MM.1S (cell line): ENCODE measurements around the gene SLX9.

Experiments
- DNase-seq: peaks from one replicate; pipeline ENCODE4 v3.0.0-alpha.2; 2015
- H2AFZ ChIP-seq: fragments of 300-600 bp; sonication (generic); 2 replicates; pipeline ENCODE4 v1.6.0; 2016; ENCODE audit warnings: antibody characterized with exemption, low read length
- H3F3A ChIP-seq: fragments of 300-600 bp; sonication (generic); 2 replicates; pipeline ENCODE4 v1.6.1; 2016; ENCODE audit warnings: mild to moderate bottlenecking, antibody characterized with exemption, low read length, moderate library complexity, mixed read lengths; ENCODE audit not compliant: insufficient read depth
- H3K27ac ChIP-seq: fragments of 300-600 bp; sonication (generic); 2 replicates; pipeline ENCODE4 v1.5.1; 2016; ENCODE audit warnings: mild to moderate bottlenecking, low read length
- H3K27me3 ChIP-seq: fragments of 300-600 bp; sonication (generic); replicated peaks from 2 replicates; pipeline ENCODE4 v1.6.0; 2016; ENCODE audit warnings: low read length; ENCODE audit not compliant: insufficient read depth
- H3K36me3 ChIP-seq: fragments of 300-600 bp; sonication (generic); replicated peaks from 2 replicates; pipeline ENCODE4 v1.6.1; 2016; ENCODE audit warnings: mild to moderate bottlenecking, low read length, mixed read lengths; ENCODE audit not compliant: insufficient read depth
- H3K4me1 ChIP-seq: fragments of 300-600 bp; sonication (generic); 2 replicates; pipeline ENCODE4 v1.6.1; 2016; ENCODE audit warnings: low read length, mixed read lengths
- H3K4me2 ChIP-seq: fragments of 300-600 bp; sonication (generic); 2 replicates; pipeline ENCODE4 v1.6.0; 2016; ENCODE audit warnings: low read depth, low read length
- H3K4me3 ChIP-seq: fragments of 300-600 bp; sonication (generic); 2 replicates; pipeline ENCODE4 v1.5.1; 2016; ENCODE audit warnings: low read length, mixed read lengths
- H3K79me2 ChIP-seq: fragments of 300-600 bp; sonication (generic); 2 replicates; pipeline ENCODE4 v1.6.1; 2016; ENCODE audit warnings: mixed run types, low read length, mixed read lengths
- H3K9ac ChIP-seq: fragments of 300-600 bp; sonication (generic); 2 replicates; pipeline ENCODE4 v1.6.1; 2016; ENCODE audit warnings: low read length, mixed read lengths
- H3K9me2 ChIP-seq: fragments of 300-600 bp; sonication (generic); replicated peaks from 2 replicates; pipeline ENCODE4 v1.6.1; 2016; ENCODE audit warnings: mild to moderate bottlenecking, low read length, mixed read lengths; ENCODE audit not compliant: insufficient read depth
- H3K9me3 ChIP-seq: fragments of 300-600 bp; sonication (generic); replicated peaks from 2 replicates; pipeline ENCODE4 v1.6.1; 2016; ENCODE audit warnings: mild to moderate bottlenecking, low read length, mixed read lengths; ENCODE audit not compliant: insufficient read depth
- H4K20me1 ChIP-seq: fragments of 300-600 bp; sonication (generic); 2 replicates; pipeline ENCODE4 v1.6.1; 2016; ENCODE audit warnings: mild to moderate bottlenecking, low read length, moderate library complexity, mixed read lengths; ENCODE audit not compliant: insufficient read depth
- CTCF ChIP-seq: fragments of 300-600 bp; sonication (generic); IDR thresholded peaks from 2 replicates; pipeline ENCODE4 v1.5.1; 2016; ENCODE audit warnings: antibody characterized with exemption, low read length, mixed read lengths
- EZH2 ChIP-seq: fragments of 300-600 bp; sonication (generic); optimal IDR thresholded peaks from 2 replicates; pipeline ENCODE3; 2017; ENCODE audit warnings: low read depth, mild to moderate bottlenecking, antibody characterized with exemption, low read length, mixed read lengths
- EZH2phosphoT487 ChIP-seq: fragments of 300-600 bp; sonication (generic); IDR thresholded peaks from 2 replicates; pipeline ENCODE4 v1.6.1; 2018; ENCODE audit warnings: antibody characterized with exemption, low read length

Gene SLX9

GRCh38 chr21:44991538-44992483 lies 52.0 kb downstream of the SLX9 start:
- Histone ChIP-seq H3K4me3 (no peak overlapping the region), H3K9me3 (no peaks in the 10 kb centered on the region), H3F3A (no peaks in the 10 kb centered on the region), H4K20me1 (0 out of 2 replicates have a peak, but pooled peaks cover 4% of the 10 kb centered on the region), H3K36me3 (no peaks in the 10 kb centered on the region), H3K4me1 (no peaks in the 10 kb centered on the region), H3K27me3 (peaks cover 99% of the 10 kb centered on the region), H3K4me2 (no peak overlapping the region), H2AFZ (no peak overlapping the region), H3K79me2 (no peaks in the 10 kb centered on the region), H3K9me2 (no peaks in the 10 kb centered on the region), H3K9ac (no peak overlapping the region), H3K27ac (no peak overlapping the region)
- no peak for DNase-seq
- TF ChIP-seq CTCF: no peak
- TF ChIP-seq EZH2: no peak
- no peak for TF ChIP-seq EZH2phosphoT487

GRCh38 chr21:44992608-44993031 lies 52.8 kb downstream of the SLX9 start:
- Histone ChIP-seq H3K79me2 (no peaks in the 10 kb centered on the region), H3K9ac (no peak overlapping the region), H3K9me2 (no peaks in the 10 kb centered on the region), H3K4me1 (no peaks in the 10 kb centered on the region), H3K36me3 (no peaks in the 10 kb centered on the region), H4K20me1 (0 out of 2 replicates have a peak, but pooled peaks cover 4% of the 10 kb centered on the region), H3K9me3 (no peaks in the 10 kb centered on the region), H3K27ac (no peak overlapping the region), H2AFZ (no peak overlapping the region), H3K4me3 (no peak overlapping the region), H3K4me2 (no peak overlapping the region), H3K27me3 (peaks cover 99% of the 10 kb centered on the region), H3F3A (no peaks in the 10 kb centered on the region)
- no peak for DNase-seq
- no peak for TF ChIP-seq CTCF
- TF ChIP-seq EZH2: no peak
- no peak for TF ChIP-seq EZH2phosphoT487

- Histone ChIP-seq H3K79me2 (no peaks in the 10 kb centered on the region), H3K36me3 (no peaks in the 10 kb centered on the region), H3K4me1 (no peaks in the 10 kb centered on the region), H3K27ac (no peak overlapping the region), H3K4me3 (no peak overlapping the region), H3K4me2 (no peak overlapping the region), H3K9ac (no peak overlapping the region), H3K27me3 (peaks cover 99% of the 10 kb centered on the region), H2AFZ (no peak overlapping the region), H3K9me2 (no peaks in the 10 kb centered on the region), H4K20me1 (0 out of 2 replicates have a peak, but pooled peaks cover 4% of the 10 kb centered on the region), H3K9me3 (no peaks in the 10 kb centered on the region), H3F3A (no peaks in the 10 kb centered on the region)
- no peak for DNase-seq
- TF ChIP-seq EZH2: no peak
Observed at GRCh38 chr21:44993321-44994046, 53.7 kb downstream of the SLX9 start.
